Measurements from ENCODE around the gene TGFB1.

TGFB1 gene

GRCh38 chr19:41341669-41342490 is 11.8 kb downstream of the TGFB1 start:
- no peak for DNase-seq (ENCODE audit: low read depth in 2 of 2)

GRCh38 chr19:41339936-41340335 is 13.8 kb downstream of the TGFB1 start:
- no peak for DNase-seq (ENCODE audit: low read depth in 2 of 2)

- DNase-seq (ENCODE audit: low read depth in 2 of 2), result no peak
Measured at GRCh38 chr19:41335467-41335866, 18.3 kb downstream of the TGFB1 start.

GRCh38 chr19:41334793-41335192 is 18.9 kb downstream of the TGFB1 start:
- DNase-seq (ENCODE audit: low read depth in 2 of 2), result no peak

- DNase-seq (ENCODE audit: low read depth in 2 of 2), result no peak
Measured at GRCh38 chr19:41332468-41332867, 21.3 kb downstream of the TGFB1 start.

- DNase-seq (ENCODE audit: low read depth in 2 of 2), result no peak
Measured at GRCh38 chr19:41332000-41332399, 21.7 kb downstream of the TGFB1 start.

- no peak for DNase-seq (ENCODE audit: low read depth in 2 of 2)
Measured at GRCh38 chr19:41330946-41331678, 22.6 kb downstream of the TGFB1 start.

GRCh38 chr19:41330481-41330880 is 23.2 kb downstream of the TGFB1 start:
- DNase-seq (ENCODE audit: low read depth in 2 of 2), result no peak

- DNase-seq (ENCODE audit: low read depth in 2 of 2), result no peak
Measured at GRCh38 chr19:41328842-41329225, 24.9 kb downstream of the TGFB1 start.

- DNase-seq (ENCODE audit: low read depth in 2 of 2), result no peak
Measured at GRCh38 chr19:41328157-41328841, 25.4 kb downstream of the TGFB1 start.

- peak; percentile 79 to 86 for DNase-seq (ENCODE audit: low read depth in 2 of 2)
Measured at GRCh38 chr19:41327576-41328156, 26.1 kb downstream of the TGFB1 start.

- no peak for DNase-seq (ENCODE audit: low read depth in 2 of 2)
Measured at GRCh38 chr19:41327076-41327575, 26.6 kb downstream of the TGFB1 start.

GRCh38 chr19:41325947-41326706 is 27.6 kb downstream of the TGFB1 start:
- DNase-seq (ENCODE audit: low read depth in 2 of 2), result no peak

- no peak for DNase-seq (ENCODE audit: low read depth in 2 of 2)
Measured at GRCh38 chr19:41325640-41325946, 28.1 kb downstream of the TGFB1 start.

GRCh38 chr19:41324921-41325639 is 28.6 kb downstream of the TGFB1 start:
- DNase-seq (ENCODE audit: low read depth in 2 of 2), result no peak

- no peak for DNase-seq (ENCODE audit: low read depth in 2 of 2)
Measured at GRCh38 chr19:41324231-41324702, 29.5 kb downstream of the TGFB1 start.

GRCh38 chr19:41323430-41324125 is 30.1 kb downstream of the TGFB1 start:
- DNase-seq (ENCODE audit: low read depth in 2 of 2), result no peak

- no peak for DNase-seq (ENCODE audit: low read depth in 2 of 2)
Measured at GRCh38 chr19:41323023-41323422, 30.7 kb downstream of the TGFB1 start.

- no peak for DNase-seq (ENCODE audit: low read depth in 2 of 2)
Measured at GRCh38 chr19:41322451-41322850, 31.3 kb downstream of the TGFB1 start.

All from stimulated activated CD8-positive, alpha-beta memory T cell treated with anti-CD3 and anti-CD28 coated beads, Interleukin-15, amount 100 ng/mL, for 4 hours (primary cell).